ENCODE results near the gene PFN3.

PFN3 gene

GRCh38 chr5:177359451-177359851 lies 41.0 kb downstream of the PFN3 start:
- DNase-seq (ENCODE audit: low read depth), result no peak

GRCh38 chr5:177358370-177358819 lies 42.1 kb downstream of the PFN3 start:
- DNase-seq (ENCODE audit: low read depth), result no peak

- DNase-seq (ENCODE audit: low read depth), result no peak
Observed at GRCh38 chr5:177357459-177358351, 42.8 kb downstream of the PFN3 start, which contains the start of gene RGS14. Gene RGS14 (plus strand): TSS chr5:177357924. CDS start chr5:177358025, 101 bp downstream.

GRCh38 chr5:177357146-177357458 lies 43.4 kb downstream of the PFN3 start:
- no peak for DNase-seq (ENCODE audit: low read depth)

GRCh38 chr5:177356746-177357145 lies 43.7 kb downstream of the PFN3 start:
- no peak for DNase-seq (ENCODE audit: low read depth)

- DNase-seq (ENCODE audit: low read depth), result no peak
Observed at GRCh38 chr5:177355868-177356168, 44.6 kb downstream of the PFN3 start.

- DNase-seq (ENCODE audit: low read depth), result no peak
Observed at GRCh38 chr5:177355162-177355867, 45.1 kb downstream of the PFN3 start.

GRCh38 chr5:177354711-177355110 lies 45.8 kb downstream of the PFN3 start:
- no peak for DNase-seq (ENCODE audit: low read depth)

GRCh38 chr5:177354256-177354655 lies 46.2 kb downstream of the PFN3 start:
- DNase-seq (ENCODE audit: low read depth), result no peak

GRCh38 chr5:177353093-177353492 lies 47.4 kb downstream of the PFN3 start:
- DNase-seq (ENCODE audit: low read depth), result no peak

- DNase-seq (ENCODE audit: low read depth), result peak; percentile 89
Observed at GRCh38 chr5:177351392-177352329, 48.8 kb downstream of the PFN3 start, which contains the start of gene LMAN2. Gene LMAN2 (minus strand): TSS chr5:177351668. CDS start chr5:177351647, 21 bp downstream.

- no peak for DNase-seq (ENCODE audit: low read depth)
Observed at GRCh38 chr5:177350776-177351391, 49.6 kb downstream of the PFN3 start.
